LNCaP clone FGC (cell line): ENCODE data around the gene UQCC5.

ENCODE experiments used
- DNase-seq: peaks from one replicate; pipeline ENCODE4 v3.0.0-alpha.2; 2011; ENCODE audit warnings: low read depth
- H3K4me3 ChIP-seq: 2 replicates; pipeline ENCODE4 v1.5.1; 2011; ENCODE audit warnings: mild to moderate bottlenecking, low read depth, low read length, control low read depth
- CTCF ChIP-seq: IDR thresholded peaks from 2 replicates; pipeline ENCODE4 v1.5.1; 2012; ENCODE audit warnings: mild to moderate bottlenecking; ENCODE audit not compliant: control insufficient read depth, insufficient read depth; ENCODE audit errors: extremely low read depth

The UQCC5 gene

GRCh38 chr3:52537165-52537620, 788 bp downstream of the UQCC5 start:
- no peak for DNase-seq
- TF ChIP-seq CTCF: no peak
- H3K4me3 ChIP-seq: peak overlapping the region; percentile 67

- DNase-seq: no peak
- H3K4me3 ChIP-seq: peak overlapping the region; percentile 67
- TF ChIP-seq CTCF: no peak
Observed at GRCh38 chr3:52537726-52538421, 1.5 kb downstream of the UQCC5 start.

GRCh38 chr3:52539010-52539653, 2.7 kb downstream of the UQCC5 start:
- no peak overlapping the region for H3K4me3 ChIP-seq
- no peak for TF ChIP-seq CTCF
- no peak for DNase-seq

- no peak for TF ChIP-seq CTCF
- no peak overlapping the region for H3K4me3 ChIP-seq
- DNase-seq: no peak
Observed at GRCh38 chr3:52541050-52541449, 4.6 kb downstream of the UQCC5 start.

GRCh38 chr3:52544937-52545336, 8.5 kb downstream of the UQCC5 start:
- no peak for DNase-seq
- H3K4me3 ChIP-seq: no peak overlapping the region
- no peak for TF ChIP-seq CTCF

- no peak overlapping the region for H3K4me3 ChIP-seq
- DNase-seq: no peak
- TF ChIP-seq CTCF: no peak
Observed at GRCh38 chr3:52546111-52546901, 9.9 kb downstream of the UQCC5 start.
